ENCODE measurements around the gene IL2RA.

- TF ChIP-seq CTCF (IDR thresholded peaks at IDR 0.05; ENCODE audit: poor library complexity, severe bottlenecking) (no peak), POLR2AphosphoS5 (IDR thresholded peaks at IDR 0.05) (no peak), RAD21 (conservative IDR thresholded peaks at IDR 0.05) (no peak)
Measured at GRCh38 chr10:6045314-6045848, 16.8 kb downstream of the IL2RA start.

Data from neural cell (in vitro differentiated cells).